ENCODE results near the gene PCDHGA9. TPM values are rescaled to one million over a fixed set of nuclear protein-coding genes. Genes with fewer than 3 reads are reported as not detected.
A peak's percentile ranks its signal among the peaks of the same experiment; 100 is the strongest.
"Not testable (repeated sequence)": the region's sequence is repeated elsewhere in the genome, so short reads cannot be mapped to it uniquely, and the experiment has no call there.

PCDHGA9 gene
- total and polyA plus RNA-seq, 5 donors from 2014 or later = not detected

DNA sequence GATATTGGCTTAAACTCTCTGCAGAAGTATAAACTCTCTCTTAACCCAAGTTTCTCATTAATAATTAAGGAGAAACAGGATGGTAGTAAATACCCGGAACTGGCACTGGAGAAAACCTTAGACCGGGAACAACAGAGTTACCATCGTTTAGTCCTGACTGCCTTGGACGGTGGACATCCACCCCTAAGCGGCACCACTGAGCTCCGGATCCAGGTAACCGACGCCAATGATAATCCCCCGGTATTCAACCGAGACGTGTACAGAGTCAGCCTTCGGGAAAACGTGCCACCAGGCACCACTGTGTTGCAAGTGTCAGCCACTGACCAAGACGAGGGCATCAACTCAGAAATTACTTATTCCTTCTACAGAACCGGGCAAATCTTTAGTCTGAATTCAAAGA is 4.0 kb upstream of the PCDHGA9 start:
- no peaks in the 10 kb centered on the region for H3K36me3 ChIP-seq (ENCODE audit: control insufficient read depth, insufficient read depth, low read length)
- Mint-ChIP-seq H3K36me3 (peaks cover 3% of the 10 kb centered on the region), H3K9me3 (peaks cover 0 to 39% (median 10%) of the 10 kb centered on the region in 7 donors), H3K4me1 (peaks cover 0 to 6% (median 0%) of the 10 kb centered on the region in 4 donors), H3K4me3 (peak overlapping the region in 1 of 4 donors; percentile 29), H3K27ac (no peak overlapping the region), H3K27me3 (peaks cover 46% of the 10 kb centered on the region)
- H3K4me1 ChIP-seq (ENCODE audit: control insufficient read depth, insufficient read depth, low read length, poor library complexity, severe bottlenecking) = no peaks in the 10 kb centered on the region
- H3K9me3 ChIP-seq (ENCODE audit: control insufficient read depth in 2 of 2, low read length in 2 of 2) = peaks cover 19 to 29% of the 10 kb centered on the region in 2 experiments
- H3K4me3 ChIP-seq (ENCODE audit: low read depth, low read length) = no peak overlapping the region
- peaks cover 25% of the 10 kb centered on the region for H3K27me3 ChIP-seq (ENCODE audit: control insufficient read depth, insufficient read depth, low read length)
- no peak overlapping the region for H3K27ac ChIP-seq (ENCODE audit: insufficient read depth, low read length, poor library complexity, severe bottlenecking)
- ATAC-seq (ENCODE audit: low read depth in 2 of 2) = no peak
- no peak for DNase-seq

GRCh38 chr5:141399555-141400258 is 2.9 kb upstream of the PCDHGA9 start:
- H3K4me3 ChIP-seq (ENCODE audit: low read depth, low read length) = no peak overlapping the region
- no peak for DNase-seq
- H3K9me3 ChIP-seq (ENCODE audit: control insufficient read depth in 2 of 2, low read length in 2 of 2) = peaks cover 20 to 29% of the 10 kb centered on the region in 2 experiments
- Mint-ChIP-seq H3K9me3 (peaks cover 0 to 38% (median 10%) of the 10 kb centered on the region in 7 donors), H3K36me3 (peaks cover 3% of the 10 kb centered on the region), H3K27me3 (peaks cover 51% of the 10 kb centered on the region), H3K27ac (no peak overlapping the region), H3K4me3 (no peak overlapping the region), H3K4me1 (peaks cover 0 to 6% (median 0%) of the 10 kb centered on the region in 4 donors)
- H3K27me3 ChIP-seq (ENCODE audit: control insufficient read depth, insufficient read depth, low read length) = peaks cover 21% of the 10 kb centered on the region
- ATAC-seq (ENCODE audit: low read depth in 2 of 2) = no peak
- no peaks in the 10 kb centered on the region for H3K36me3 ChIP-seq (ENCODE audit: control insufficient read depth, insufficient read depth, low read length)
- no peak overlapping the region for H3K27ac ChIP-seq (ENCODE audit: insufficient read depth, low read length, poor library complexity, severe bottlenecking)
- no peaks in the 10 kb centered on the region for H3K4me1 ChIP-seq (ENCODE audit: control insufficient read depth, insufficient read depth, low read length, poor library complexity, severe bottlenecking)

GRCh38 chr5:141403387-141403786 is 809 bp downstream of the PCDHGA9 start:
- Histone ChIP-seq H3K27ac (ENCODE audit: insufficient read depth, low read length, poor library complexity, severe bottlenecking) (no peak overlapping the region), H3K36me3 (ENCODE audit: control insufficient read depth, insufficient read depth, low read length) (no peaks in the 10 kb centered on the region), H3K4me1 (ENCODE audit: control insufficient read depth, insufficient read depth, low read length, poor library complexity, severe bottlenecking) (no peaks in the 10 kb centered on the region), H3K27me3 (ENCODE audit: control insufficient read depth, insufficient read depth, low read length) (peaks cover 38% of the 10 kb centered on the region), H3K4me3 (ENCODE audit: low read depth, low read length) (no peak overlapping the region), H3K9me3 (ENCODE audit: control insufficient read depth in 2 of 2, low read length in 2 of 2) (peaks cover 24 to 42% of the 10 kb centered on the region in 2 experiments)
- DNase-seq = no peak
- H3K9me3 Mint-ChIP-seq = peaks cover 0 to 34% (median 10%) of the 10 kb centered on the region in 7 donors
- H3K4me1 Mint-ChIP-seq = peaks cover 0 to 8% (median 0%) of the 10 kb centered on the region in 4 donors
- ATAC-seq (ENCODE audit: low read depth in 2 of 2) = no peak
- H3K36me3 Mint-ChIP-seq = peaks cover 8% of the 10 kb centered on the region
- H3K27me3 Mint-ChIP-seq = peaks cover 64% of the 10 kb centered on the region
- H3K4me3 Mint-ChIP-seq = peak overlapping the region in 1 of 4 donors; percentile 9
- H3K27ac Mint-ChIP-seq = no peak overlapping the region

DNA sequence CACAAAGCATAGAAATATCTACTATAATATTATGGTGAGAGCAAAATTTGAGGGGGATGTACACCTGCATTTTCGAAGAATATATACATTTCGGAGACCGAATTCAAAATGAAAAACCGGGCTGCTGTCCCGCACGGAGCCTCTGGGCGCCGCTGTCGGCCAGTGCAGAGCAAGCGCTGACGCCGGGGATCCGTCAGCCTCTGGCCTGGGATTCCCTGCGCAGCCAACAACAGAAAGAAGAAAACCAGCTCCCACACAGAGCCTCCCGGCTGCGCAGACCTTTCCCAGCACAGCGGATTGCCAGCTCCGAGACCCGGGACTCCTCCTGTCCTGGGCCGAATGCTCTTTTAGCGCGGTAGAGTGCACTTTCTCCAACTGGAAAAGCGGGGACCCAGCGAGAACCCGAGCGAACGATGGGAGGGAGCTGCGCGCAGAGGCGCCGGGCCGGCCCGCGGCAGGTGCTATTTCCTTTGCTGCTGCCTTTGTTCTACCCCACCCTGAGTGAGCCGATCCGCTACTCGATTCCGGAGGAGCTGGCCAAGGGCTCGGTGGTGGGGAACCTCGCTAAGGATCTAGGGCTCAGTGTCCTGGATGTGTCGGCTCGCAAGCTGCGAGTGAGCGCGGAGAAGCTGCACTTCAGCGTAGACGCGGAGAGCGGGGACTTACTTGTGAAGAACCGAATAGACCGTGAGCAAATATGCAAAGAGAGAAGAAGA is 5.4 kb downstream of the PCDHGA9 start, which contains the start of gene PCDHGB6:
Gene PCDHGB6 (plus strand): TSS at position 232 of the 716 bp plus-strand sequence. CDS start 182 bp downstream, at position 414.
- Mint-ChIP-seq H3K4me3 (peak within 1 kb of the TSS in 3 of 4 donors; percentile 31 to 58 (median 50)), H3K36me3 (peaks cover 12% of the 10 kb centered on the region), H3K27me3 (peaks cover 81% of the 10 kb centered on the region), H3K9me3 (peaks cover 0 to 40% (median 13%) of the 10 kb centered on the region in 7 donors)
- H3K27ac Mint-ChIP-seq; H3K4me1 Mint-ChIP-seq; H3K4me3 ChIP-seq (ENCODE audit: low read depth, low read length); H3K4me1 ChIP-seq (ENCODE audit: control insufficient read depth, insufficient read depth, low read length, poor library complexity, severe bottlenecking); H3K36me3 ChIP-seq (ENCODE audit: control insufficient read depth, insufficient read depth, low read length); H3K27ac ChIP-seq (ENCODE audit: insufficient read depth, low read length, poor library complexity, severe bottlenecking): not testable (repeated sequence)
- peaks cover 39% of the 10 kb centered on the region for H3K27me3 ChIP-seq (ENCODE audit: control insufficient read depth, insufficient read depth, low read length)
- DNase-seq (peak in 1 of 3 donors; percentile 32), ATAC-seq (ENCODE audit: low read depth in 2 of 2) (peak in 1 of 2 donors; percentile 24)
- H3K9me3 ChIP-seq (ENCODE audit: control insufficient read depth in 2 of 2, low read length in 2 of 2) = peaks cover 21 to 39% of the 10 kb centered on the region in 2 experiments

- DNase-seq = no peak
- Mint-ChIP-seq H3K4me1 (peaks cover 0 to 21% (median 16%) of the 10 kb centered on the region in 4 donors), H3K27me3 (peaks cover 83% of the 10 kb centered on the region), H3K27ac (no peak overlapping the region), H3K9me3 (peaks cover 0 to 44% (median 13%) of the 10 kb centered on the region in 7 donors), H3K4me3 (peak overlapping the region in 1 of 4 donors; percentile 35), H3K36me3 (peaks cover 17% of the 10 kb centered on the region)
- H3K27ac ChIP-seq (ENCODE audit: insufficient read depth, low read length, poor library complexity, severe bottlenecking) = no peak overlapping the region
- peaks cover 21 to 37% of the 10 kb centered on the region in 2 experiments for H3K9me3 ChIP-seq (ENCODE audit: control insufficient read depth in 2 of 2, low read length in 2 of 2)
- no peak for ATAC-seq (ENCODE audit: low read depth in 2 of 2)
- no peaks in the 10 kb centered on the region for H3K36me3 ChIP-seq (ENCODE audit: control insufficient read depth, insufficient read depth, low read length)
- peaks cover 12% of the 10 kb centered on the region for H3K4me1 ChIP-seq (ENCODE audit: control insufficient read depth, insufficient read depth, low read length, poor library complexity, severe bottlenecking)
- H3K27me3 ChIP-seq (ENCODE audit: control insufficient read depth, insufficient read depth, low read length) = peaks cover 52% of the 10 kb centered on the region
- H3K4me3 ChIP-seq (ENCODE audit: low read depth, low read length) = no peak overlapping the region
Observed at GRCh38 chr5:141409598-141410306, 7.2 kb downstream of the PCDHGA9 start.

DNA sequence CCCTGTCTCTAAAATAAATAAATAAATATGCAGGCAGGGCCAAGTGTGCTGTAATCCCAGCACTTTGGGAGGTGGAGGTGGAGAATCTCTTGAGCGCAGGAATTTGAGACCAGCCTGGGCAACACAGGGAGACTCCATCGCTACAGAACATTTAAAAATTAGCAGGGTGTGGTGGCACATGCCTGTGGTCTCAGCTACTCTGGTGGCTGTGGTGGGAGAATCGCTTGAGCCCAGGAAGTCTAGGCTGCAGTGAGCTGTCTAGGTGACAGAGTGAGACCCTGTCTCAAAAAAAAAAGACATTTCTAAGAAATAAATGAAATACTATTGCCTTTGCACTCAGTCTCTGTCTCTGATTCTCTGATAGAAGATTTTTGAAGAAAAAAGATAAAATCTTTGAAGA is 9.0 kb downstream of the PCDHGA9 start:
- peaks cover 12% of the 10 kb centered on the region for H3K4me1 ChIP-seq (ENCODE audit: control insufficient read depth, insufficient read depth, low read length, poor library complexity, severe bottlenecking)
- peaks cover 17% of the 10 kb centered on the region for H3K36me3 Mint-ChIP-seq
- no peak overlapping the region for H3K4me3 ChIP-seq (ENCODE audit: low read depth, low read length)
- ATAC-seq (ENCODE audit: low read depth in 2 of 2) (no peak), DNase-seq (no peak)
- H3K9me3 Mint-ChIP-seq = peaks cover 0 to 44% (median 15%) of the 10 kb centered on the region in 7 donors
- peaks cover 17 to 44% of the 10 kb centered on the region in 2 experiments for H3K9me3 ChIP-seq (ENCODE audit: control insufficient read depth in 2 of 2, low read length in 2 of 2)
- peaks cover 0 to 21% (median 16%) of the 10 kb centered on the region in 4 donors for H3K4me1 Mint-ChIP-seq
- no peak overlapping the region for H3K27ac ChIP-seq (ENCODE audit: insufficient read depth, low read length, poor library complexity, severe bottlenecking)
- peaks cover 80% of the 10 kb centered on the region for H3K27me3 Mint-ChIP-seq
- H3K27me3 ChIP-seq (ENCODE audit: control insufficient read depth, insufficient read depth, low read length) = peaks cover 53% of the 10 kb centered on the region
- H3K27ac Mint-ChIP-seq = no peak overlapping the region
- no peaks in the 10 kb centered on the region for H3K36me3 ChIP-seq (ENCODE audit: control insufficient read depth, insufficient read depth, low read length)
- no peak overlapping the region for H3K4me3 Mint-ChIP-seq

GRCh38 chr5:141412854-141413539 is 10.4 kb downstream of the PCDHGA9 start, which contains the start of gene PCDHGA10:
PCDHGA10 (plus strand) TSS chr5:141412987; CDS start chr5:141413176, 189 bp downstream.
- H3K9me3 Mint-ChIP-seq = peaks cover 0 to 39% (median 15%) of the 10 kb centered on the region in 7 donors
- H3K36me3 ChIP-seq (ENCODE audit: control insufficient read depth, insufficient read depth, low read length) = no peaks in the 10 kb centered on the region
- ATAC-seq (ENCODE audit: low read depth in 2 of 2) = peak; percentile 64 to 68
- H3K9me3 ChIP-seq (ENCODE audit: control insufficient read depth in 2 of 2, low read length in 2 of 2) = peaks cover 12 to 36% of the 10 kb centered on the region in 2 experiments
- peaks cover 52% of the 10 kb centered on the region for H3K27me3 ChIP-seq (ENCODE audit: control insufficient read depth, insufficient read depth, low read length)
- H3K4me1 ChIP-seq (ENCODE audit: control insufficient read depth, insufficient read depth, low read length, poor library complexity, severe bottlenecking) = peaks cover 18% of the 10 kb centered on the region
- no peak within 1 kb of the TSS for H3K27ac ChIP-seq (ENCODE audit: insufficient read depth, low read length, poor library complexity, severe bottlenecking)
- DNase-seq = peak in 2 of 3 donors; percentile 43 to 69
- H3K4me1 Mint-ChIP-seq = peaks cover 0 to 24% (median 17%) of the 10 kb centered on the region in 4 donors
- H3K4me3 Mint-ChIP-seq = peak within 1 kb of the TSS; percentile 85 to 93 (median 87)
- H3K27me3 Mint-ChIP-seq = peaks cover 79% of the 10 kb centered on the region
- H3K36me3 Mint-ChIP-seq = peaks cover 15% of the 10 kb centered on the region
- peak within 1 kb of the TSS in 1 of 3 donors; percentile 86 for H3K27ac Mint-ChIP-seq
- peak within 1 kb of the TSS; percentile 75 for H3K4me3 ChIP-seq (ENCODE audit: low read depth, low read length)
